Right hindlimb (tissue), 1 donor: ENCODE measurements around the gene LEMD2.

Experiments used
- DNase-seq: peaks from one replicate; pipeline ENCODE4 v3.0.0-alpha.2; 2018

LEMD2 gene

DNA sequence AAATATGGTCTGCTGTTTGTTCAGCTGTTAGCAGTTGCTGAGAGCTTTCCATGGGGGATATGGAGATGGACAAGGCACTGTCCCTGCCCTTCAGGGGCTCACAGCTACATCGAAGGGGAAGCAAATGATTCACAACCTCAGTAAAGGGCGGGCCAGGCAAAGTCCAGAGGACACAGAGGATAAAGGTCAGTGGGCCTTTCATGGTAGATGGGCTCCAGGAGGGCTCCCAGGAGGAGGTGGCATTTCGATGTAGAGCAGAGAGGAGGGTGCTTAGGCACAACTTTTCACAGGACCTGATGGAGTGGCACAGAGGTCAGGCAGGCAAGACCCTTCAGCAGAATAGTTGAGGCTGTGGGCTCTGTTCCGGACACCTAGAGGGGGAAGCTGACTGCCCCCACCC, 30.1 kb upstream of the LEMD2 start:
- no peak for DNase-seq

GRCh38 chr6:33818293-33818692, 29.4 kb upstream of the LEMD2 start:
- no peak for DNase-seq

DNA sequence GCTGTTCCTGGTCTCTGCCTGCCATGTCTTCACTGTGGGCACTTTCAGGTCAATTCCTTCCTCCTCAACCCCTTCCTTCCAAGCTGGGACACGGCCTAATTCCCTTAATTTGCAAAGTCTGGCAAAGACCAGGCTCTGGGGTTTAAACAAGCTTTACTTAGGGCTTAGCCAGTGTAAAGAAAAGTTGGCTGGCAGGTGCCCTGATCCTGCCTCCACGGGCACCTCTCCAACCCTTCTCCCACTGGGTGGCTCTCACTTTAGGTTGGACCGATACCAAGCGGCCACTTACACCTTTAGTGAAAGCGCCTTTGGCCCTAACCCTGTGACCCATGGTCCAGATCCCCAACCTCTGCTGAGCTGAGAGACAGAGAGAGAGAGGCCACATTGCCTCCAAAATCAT, 28.6 kb upstream of the LEMD2 start:
- no peak for DNase-seq

- no peak for DNase-seq
Measured at GRCh38 chr6:33816911-33817310, 28.0 kb upstream of the LEMD2 start.

DNA sequence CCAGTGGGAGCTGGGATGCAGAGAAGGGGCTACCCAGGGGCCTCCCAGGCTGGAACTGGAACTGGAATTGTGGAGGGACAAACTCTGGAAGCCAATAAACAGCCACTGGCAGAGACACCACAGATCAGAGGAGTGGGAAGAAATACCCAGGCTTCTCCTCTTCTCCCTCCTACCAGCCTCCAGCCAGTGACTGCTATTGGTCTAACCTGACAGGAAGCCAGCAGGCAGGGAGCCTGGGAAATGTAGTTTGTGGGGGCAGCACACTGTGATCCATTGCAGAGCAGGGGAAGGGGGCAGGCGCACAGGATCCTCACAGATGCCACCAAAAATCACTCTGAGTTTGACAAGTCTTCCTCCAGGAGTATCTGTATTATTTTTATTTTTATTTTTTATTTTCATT, 26.9 kb upstream of the LEMD2 start:
- no peak for DNase-seq

DNA sequence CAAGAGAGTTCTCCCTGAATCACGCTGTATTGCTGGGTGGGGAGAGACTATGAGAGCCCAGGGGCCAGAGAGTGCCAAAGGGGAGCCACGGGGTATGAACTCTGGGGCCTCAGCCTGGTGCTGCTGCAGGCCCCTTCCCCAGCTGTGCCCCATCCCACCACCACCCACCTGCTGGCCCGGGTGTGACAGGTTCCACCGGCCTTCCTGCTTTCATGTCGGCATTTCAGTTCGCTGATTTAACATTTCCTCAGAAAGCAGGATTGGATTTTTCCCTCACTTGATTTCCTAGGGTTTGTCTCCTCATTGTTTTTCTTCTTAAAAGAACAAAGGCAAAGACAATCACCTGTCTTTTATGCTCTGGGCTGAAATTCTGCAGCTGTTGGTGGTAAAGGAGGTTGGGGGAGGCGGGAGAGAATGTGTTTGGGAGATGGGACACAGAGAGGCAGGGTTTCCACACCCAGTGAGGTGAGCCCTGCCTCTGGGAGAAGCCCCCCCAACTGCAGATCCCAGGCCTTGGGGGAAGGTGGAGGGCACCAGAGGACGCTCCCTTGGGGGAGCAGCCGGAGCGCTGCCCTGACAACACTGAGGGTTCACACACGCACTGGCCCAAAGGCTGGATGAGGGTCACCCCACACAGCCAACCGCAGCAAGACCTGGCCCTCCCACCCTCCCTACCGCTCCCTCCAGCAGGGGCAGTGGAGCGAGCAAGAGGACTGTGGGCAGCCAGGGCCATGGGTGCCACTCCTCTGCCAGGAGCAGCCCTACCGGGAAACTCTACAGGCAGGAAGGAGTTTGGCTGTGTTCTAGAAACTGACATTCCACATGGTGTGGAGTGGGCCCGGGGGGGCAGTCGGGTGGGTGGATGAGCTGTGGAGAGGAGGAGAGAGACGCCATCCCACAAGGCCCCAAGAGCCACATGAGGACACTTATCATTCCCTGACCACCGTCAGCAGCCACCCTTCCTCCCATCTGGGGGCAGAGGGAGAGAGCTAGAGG, 25.4 kb upstream of the LEMD2 start:
- no peak for DNase-seq

GRCh38 chr6:33813246-33813904, 24.4 kb upstream of the LEMD2 start:
- DNase-seq = no peak

DNA sequence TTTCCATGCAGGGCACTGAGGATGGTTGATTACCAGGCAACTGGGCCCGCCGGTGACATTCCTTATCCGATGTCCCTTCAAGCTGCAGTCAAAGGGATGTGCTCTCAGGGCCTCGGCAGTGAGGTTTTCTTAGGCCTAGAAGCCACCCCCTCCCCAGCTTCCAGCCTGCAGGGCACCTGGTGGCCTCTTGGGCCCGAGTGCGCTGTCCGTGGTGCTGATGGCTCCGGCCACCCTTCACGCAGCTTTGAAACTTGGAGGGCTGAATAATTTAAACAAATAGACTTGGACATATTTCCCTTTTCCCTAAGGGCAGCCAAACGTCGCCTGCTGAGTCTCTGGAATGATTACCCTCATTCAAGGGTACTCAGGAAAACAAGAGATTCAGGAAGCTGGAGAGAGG, 23.7 kb upstream of the LEMD2 start:
- peak; percentile 69 for DNase-seq

DNA sequence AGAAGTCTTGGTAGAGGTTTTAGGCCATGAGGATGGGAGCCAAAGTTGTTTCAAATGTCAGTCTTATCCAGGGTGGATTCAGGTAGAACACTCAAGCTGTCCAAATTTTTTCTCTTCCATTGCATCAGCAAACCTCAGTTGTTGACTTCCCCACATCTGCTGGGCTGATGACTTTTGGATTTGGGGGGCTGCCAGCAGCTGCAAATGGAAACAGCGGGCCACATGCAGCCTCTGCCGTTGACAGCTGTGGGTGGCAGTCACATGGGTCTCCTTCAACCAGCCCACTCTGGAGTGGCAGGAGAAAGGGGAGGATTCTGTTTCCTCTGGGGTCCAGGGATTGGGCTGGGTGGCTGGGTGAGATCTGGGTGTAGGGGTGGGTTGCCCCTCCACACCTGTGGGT, 20.7 kb upstream of the LEMD2 start:
- DNase-seq = peak; percentile 66

DNA sequence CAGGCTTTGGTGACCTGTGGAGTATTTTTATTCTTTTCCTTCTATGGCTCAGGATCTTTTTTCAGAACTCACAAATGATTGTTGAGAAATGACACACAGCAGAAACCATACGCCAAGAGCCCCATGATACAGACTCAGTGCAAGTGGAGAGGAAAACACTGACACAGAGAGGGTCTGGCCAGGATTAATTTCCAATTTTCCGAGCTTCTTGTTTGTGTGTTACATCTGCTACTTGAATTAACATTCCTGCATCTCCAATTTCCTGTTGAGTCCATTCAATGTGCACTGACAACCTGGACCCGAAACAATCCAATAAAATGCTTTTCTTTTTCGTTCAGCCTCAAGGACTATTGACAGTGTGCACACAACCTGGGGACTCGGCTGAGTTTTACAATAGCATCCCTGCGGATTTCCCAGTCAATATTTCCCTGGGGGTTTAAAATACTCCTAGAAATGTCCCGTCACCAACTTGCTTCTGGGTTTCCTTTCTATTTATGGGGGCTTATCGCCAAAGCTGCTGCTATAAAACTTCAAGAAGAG, 19.8 kb upstream of the LEMD2 start:
- no peak for DNase-seq

DNA sequence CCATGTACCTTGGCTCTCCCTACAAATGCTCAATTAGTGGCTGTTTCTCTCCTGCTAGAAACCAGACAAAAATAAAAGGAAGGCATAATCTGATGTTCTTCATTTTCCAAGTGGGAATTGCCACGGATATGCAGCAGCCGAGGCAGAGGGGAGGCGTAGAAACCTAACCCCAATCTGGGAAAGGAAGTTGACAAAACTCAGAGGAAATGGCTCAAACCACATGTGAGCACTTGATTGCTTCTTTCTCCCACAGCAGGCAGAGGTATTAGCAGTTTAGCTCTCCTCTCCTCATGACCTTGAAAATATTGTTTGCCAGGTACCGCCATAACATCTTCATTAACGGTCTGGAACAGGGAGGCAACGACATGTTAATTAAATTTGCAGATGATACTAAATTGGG, 18.7 kb upstream of the LEMD2 start:
- DNase-seq = no peak

GRCh38 chr6:33806841-33807240, 17.9 kb upstream of the LEMD2 start:
- DNase-seq = no peak

DNA sequence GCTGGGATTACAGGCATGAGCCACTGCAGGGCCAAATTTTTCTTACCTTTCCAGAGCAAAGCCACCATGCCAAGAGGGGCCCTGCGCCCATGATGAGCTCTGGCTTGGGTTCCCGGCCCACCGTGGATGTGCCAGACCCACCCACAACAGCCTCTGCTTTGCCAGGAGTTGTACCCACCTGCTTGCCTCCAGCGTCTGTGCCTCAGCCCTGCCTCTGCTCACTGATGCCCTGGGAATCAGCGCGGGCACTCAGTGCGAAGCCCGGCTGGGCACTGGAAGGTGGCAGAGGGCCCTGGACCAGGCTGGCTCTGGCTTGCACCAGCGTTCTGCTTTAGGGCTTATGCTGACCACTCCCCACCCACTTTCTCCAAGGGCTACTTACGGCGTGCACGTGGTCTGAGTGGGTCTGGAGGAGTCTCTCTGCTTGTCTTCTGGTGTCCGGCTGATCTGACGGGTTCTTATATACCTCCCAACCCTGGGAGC, 14.7 kb upstream of the LEMD2 start, which contains the start of gene MLN:
TSS of gene MLN (minus strand) at position 433 of the 483 bp plus-strand sequence. CDS start 2,840 bp downstream, outside the sequence.
- no peak for DNase-seq

GRCh38 chr6:33802186-33802958, 13.4 kb upstream of the LEMD2 start:
- DNase-seq = no peak

DNA sequence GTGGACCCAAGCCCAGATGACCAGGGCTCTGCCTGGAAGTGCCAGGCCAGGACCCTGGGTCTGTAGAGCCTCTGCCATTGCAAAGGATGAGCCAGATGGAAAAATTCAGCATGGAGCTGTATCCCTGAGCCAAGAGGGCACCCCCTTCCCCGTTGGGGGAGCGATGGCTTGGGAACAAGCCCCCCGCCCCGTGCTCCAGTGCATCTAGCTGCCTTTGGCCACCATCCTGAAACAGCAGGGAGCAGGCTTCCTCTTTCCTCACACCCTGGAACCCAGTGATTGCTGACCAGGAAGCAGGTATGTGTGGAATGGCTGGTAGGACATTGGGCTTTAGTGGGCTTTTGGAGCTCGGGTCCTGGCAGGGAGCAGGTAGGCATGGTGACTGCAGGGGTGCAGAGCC, 12.7 kb upstream of the LEMD2 start:
- DNase-seq = no peak

DNA sequence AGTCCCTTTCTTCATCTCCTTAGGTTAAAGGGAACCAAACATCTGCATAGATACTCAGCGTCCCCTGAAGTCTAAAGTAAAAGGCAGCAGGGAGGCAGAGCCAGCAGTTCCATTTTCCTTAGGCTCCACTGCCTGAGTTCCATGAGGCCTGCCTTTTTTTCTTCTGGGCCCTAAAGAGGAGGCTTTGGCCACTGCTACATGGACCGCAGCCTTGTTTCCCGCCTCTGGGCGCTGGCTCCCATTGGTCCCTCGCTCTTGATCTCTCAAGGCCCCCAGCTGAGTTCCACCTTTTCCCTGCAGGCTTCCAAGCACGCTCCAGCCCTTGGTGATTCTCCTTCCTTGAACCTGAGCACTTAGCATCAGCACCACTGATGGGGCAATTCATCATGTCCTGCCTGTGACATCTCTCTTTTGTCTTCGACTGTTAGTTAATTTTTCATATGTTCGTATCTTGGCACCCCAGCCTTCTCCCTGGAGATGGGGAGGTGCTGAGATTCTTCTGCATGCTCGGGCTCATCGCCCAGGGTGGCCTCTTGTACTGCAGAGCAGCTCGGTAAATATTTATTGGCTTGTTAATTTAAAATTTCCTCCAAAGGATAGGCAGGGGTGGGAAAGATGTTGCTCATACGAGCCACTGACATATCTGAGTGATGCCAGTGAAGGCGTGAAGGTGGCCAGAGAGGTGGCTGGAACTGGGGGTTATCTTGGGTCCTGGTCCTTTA, 11.5 kb upstream of the LEMD2 start:
- DNase-seq = no peak

DNA sequence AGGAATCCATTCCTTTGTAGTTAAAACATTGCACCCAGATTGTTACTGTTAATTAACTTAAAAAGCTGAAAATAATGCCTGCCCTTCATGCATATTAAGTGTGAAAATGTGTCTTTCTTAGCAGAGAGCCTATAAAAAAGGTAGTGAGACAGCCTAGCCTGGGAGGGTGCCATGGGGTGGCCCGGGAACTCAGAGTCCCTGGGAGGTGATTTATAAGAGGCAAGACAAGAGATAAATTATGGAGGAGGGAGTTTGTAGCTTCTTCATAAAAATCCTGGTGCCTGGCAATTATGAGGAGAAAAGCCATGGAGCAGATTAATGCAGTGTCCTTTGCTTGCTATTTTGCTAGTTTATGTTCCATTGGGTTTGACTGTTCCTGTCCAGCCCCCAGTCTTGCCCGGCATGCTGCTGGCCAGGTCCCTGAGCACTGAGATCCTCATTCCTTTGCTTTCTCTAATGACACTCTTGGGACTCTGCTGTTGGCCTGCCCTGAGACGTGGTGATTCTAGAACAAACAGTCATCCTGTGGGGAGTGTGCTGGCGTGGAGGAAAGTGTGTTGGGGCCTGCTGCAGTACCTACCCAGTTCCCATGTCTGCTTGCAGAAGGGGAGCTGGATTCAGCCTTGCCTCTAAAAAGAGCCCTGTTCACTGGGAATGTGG, 10.7 kb upstream of the LEMD2 start:
- DNase-seq = no peak

- no peak for DNase-seq
Measured at GRCh38 chr6:33798343-33798848, 9.5 kb upstream of the LEMD2 start.

- no peak for DNase-seq
Measured at GRCh38 chr6:33797626-33798342, 8.9 kb upstream of the LEMD2 start.

- no peak for DNase-seq
Measured at GRCh38 chr6:33794910-33795623, 6.1 kb upstream of the LEMD2 start.
